PC-9 (cell line): ENCODE measurements around the gene FOXP1. TPM values are rescaled to one million over a fixed set of nuclear protein-coding genes. Genes with fewer than 3 reads are reported as not detected.

ENCODE experiments used
- BruUV-seq: library from RNA; stranded (reverse); fragments of 400-500 nt; replicated peaks from 2 replicates; lab custom pipeline; 2021; lab: Mats Ljungman, UMichigan
- CTCF ChIA-PET: fragments of 300-600 bp; sonication (Branson Sonifier 250); formaldehyde crosslinking; loops from one replicate; lab custom pipeline; 2022; ENCODE audit warnings: antibody characterized with exemption; lab: Charles Lee
- POLR2A ChIA-PET: fragments of 300-600 bp; sonication (Branson Sonifier 250); formaldehyde crosslinking; loops from one replicate; lab custom pipeline; 2022; ENCODE audit warnings: antibody characterized with exemption; ENCODE audit not compliant: unreplicated experiment; lab: Charles Lee
- DNase-seq, 2 experiments: peaks; one replicate each; pipeline versions ENCODE4 v3.0.0 to v3.0.0-alpha.2; 2015 to 2022; ENCODE audit warnings: mixed read lengths in 1 of 2
- H2AFZ ChIP-seq: fragments of 200-600 bp; sonication (generic); 2 replicates; pipeline ENCODE4 v1.8.1; 2017; ENCODE audit warnings: antibody characterized with exemption
- H3F3A ChIP-seq: fragments of 200-600 bp; sonication (generic); 2 replicates; pipeline ENCODE4 v1.8.1; 2017; ENCODE audit warnings: antibody characterized with exemption, mild to moderate bottlenecking, low read depth; ENCODE audit not compliant: insufficient read depth
- H3K27ac ChIP-seq: fragments of 200-600 bp; sonication (generic); 2 replicates; pipeline ENCODE4 v1.6.1; 2016; ENCODE audit warnings: mixed run types
- H3K27me3 ChIP-seq: fragments of 200-600 bp; sonication (generic); 2 replicates; pipeline ENCODE4 v1.6.1; 2016; ENCODE audit warnings: low read depth, mixed run types; ENCODE audit not compliant: insufficient read depth
- H3K36me3 ChIP-seq: fragments of 200-600 bp; sonication (generic); 2 replicates; pipeline ENCODE4 v1.6.1; 2016; ENCODE audit warnings: low read depth, mixed run types
- H3K4me1 ChIP-seq: fragments of 200-600 bp; sonication (generic); replicated peaks from 2 replicates; pipeline ENCODE4 v1.6.1; 2016; ENCODE audit warnings: mixed run types; ENCODE audit not compliant: insufficient read depth
- H3K4me2 ChIP-seq: fragments of 200-600 bp; sonication (generic); 2 replicates; pipeline ENCODE4 v1.6.1; 2017; ENCODE audit warnings: mixed run types
- H3K4me3 ChIP-seq: fragments of 200-600 bp; sonication (generic); 2 replicates; pipeline ENCODE4 v1.6.1; 2016; ENCODE audit warnings: mixed run types
- H3K79me2 ChIP-seq: fragments of 200-600 bp; sonication (generic); 2 replicates; pipeline ENCODE4 v1.6.1; 2017; ENCODE audit warnings: low read depth, mixed run types
- H3K9me2 ChIP-seq: fragments of 200-600 bp; sonication (generic); 2 replicates; pipeline ENCODE4 v1.8.1; 2017; ENCODE audit warnings: mild to moderate bottlenecking; ENCODE audit not compliant: insufficient read depth
- H3K9me3 ChIP-seq: fragments of 200-600 bp; sonication (generic); 2 replicates; pipeline ENCODE4 v1.8.1; 2016; ENCODE audit warnings: low read depth; ENCODE audit not compliant: insufficient read depth
- H4K20me1 ChIP-seq: fragments of 200-600 bp; sonication (generic); 2 replicates; pipeline ENCODE4 v1.8.1; 2017; ENCODE audit not compliant: insufficient read depth
- CTCF ChIP-seq: fragments of 200-600 bp; sonication (generic); conservative IDR thresholded peaks from 2 replicates; pipeline ENCODE4 v1.6.1; 2017; ENCODE audit warnings: mixed run types, antibody characterized with exemption, mild to moderate bottlenecking, moderate library complexity
- EZH2 ChIP-seq: fragments of 200-600 bp; sonication (generic); IDR thresholded peaks from 2 replicates; pipeline ENCODE4 v1.8.0; 2017; ENCODE audit warnings: antibody characterized with exemption, low read depth
- intact Hi-C: fragments of 100-400 bp; cut with micrococcal nuclease; formaldehyde crosslinking; loops from one replicate; pipeline ENCODE4 v1.10.0; 2022; ENCODE audit not compliant: unreplicated experiment
- total RNA-seq: library from RNA; stranded (reverse); gene quantifications from 2 replicates; pipeline ENCODE4 v1.2.3, GENCODE V29; 2021

The FOXP1 gene
- total RNA-seq, 1 experiment from 2014 or later: 33.3 TPM

GRCh38 chr3:71456826-71457225, 126.7 kb downstream of the FOXP1 start:
- H3K4me3 ChIP-seq: no peak overlapping the region
- H3K4me1 ChIP-seq: peaks cover 25% of the 10 kb centered on the region
- H3K27ac ChIP-seq: no peak overlapping the region
- no peaks in the 10 kb centered on the region for H3K9me3 ChIP-seq
- peaks cover 7% of the 10 kb centered on the region; the same call in 1 of the 2 replicates for H3F3A ChIP-seq
- H4K20me1 ChIP-seq: no peaks in the 10 kb centered on the region
- ChIA-PET CTCF (no interaction called here), POLR2A (no interaction called here)
- H2AFZ ChIP-seq: no peak overlapping the region
- intact Hi-C loops: no loop called here
- BruUV-seq: no TSS peak
- H3K36me3 ChIP-seq: no peaks in the 10 kb centered on the region
- no peaks in the 10 kb centered on the region for H3K79me2 ChIP-seq
- TF ChIP-seq CTCF (no peak), EZH2 (no peak)
- no peaks in the 10 kb centered on the region for H3K9me2 ChIP-seq
- no peaks in the 10 kb centered on the region for H3K27me3 ChIP-seq
- no peak for DNase-seq
- H3K4me2 ChIP-seq: no peak overlapping the region

GRCh38 chr3:71456156-71456555, 127.4 kb downstream of the FOXP1 start:
- CTCF ChIA-PET: no interaction called here
- H3F3A ChIP-seq: 0 out of 2 replicates have a peak, but pooled peaks cover under 1% of the 10 kb centered on the region
- H3K36me3 ChIP-seq: no peaks in the 10 kb centered on the region
- H3K79me2 ChIP-seq: no peaks in the 10 kb centered on the region
- H3K9me3 ChIP-seq: no peaks in the 10 kb centered on the region
- POLR2A ChIA-PET: no interaction called here
- H3K9me2 ChIP-seq: no peaks in the 10 kb centered on the region
- no TSS peak for BruUV-seq
- H4K20me1 ChIP-seq: no peaks in the 10 kb centered on the region
- no peak overlapping the region for H3K4me3 ChIP-seq
- H3K4me1 ChIP-seq: peaks cover 18% of the 10 kb centered on the region
- H3K27me3 ChIP-seq: no peaks in the 10 kb centered on the region
- no peak overlapping the region for H3K27ac ChIP-seq
- no peak for TF ChIP-seq CTCF
- no peak for TF ChIP-seq EZH2
- no peak overlapping the region for H3K4me2 ChIP-seq
- no peak for DNase-seq
- intact Hi-C loops: no loop called here
- H2AFZ ChIP-seq: no peak overlapping the region

- Histone ChIP-seq H3K79me2 (no peaks in the 10 kb centered on the region), H3K9me3 (no peaks in the 10 kb centered on the region), H3K36me3 (no peaks in the 10 kb centered on the region), H2AFZ (no peak overlapping the region), H3F3A (no peaks in the 10 kb centered on the region), H3K27ac (no peak overlapping the region), H3K9me2 (no peaks in the 10 kb centered on the region), H3K4me3 (no peak overlapping the region), H4K20me1 (no peaks in the 10 kb centered on the region), H3K4me2 (0 out of 2 replicates have a peak overlapping the region, but pooled peaks have one; percentile 57), H3K27me3 (no peaks in the 10 kb centered on the region), H3K4me1 (peaks cover 16% of the 10 kb centered on the region)
- CTCF ChIA-PET: no interaction called here
- intact Hi-C loops: no loop called here
- POLR2A ChIA-PET: interaction anchor here (0.6 kb wide), 1 partner anchor 50 kb away, joined by 4 read pairs; no protein-coding TSS in a partner anchor
- no TSS peak for BruUV-seq
- DNase-seq: no peak
- no peak for TF ChIP-seq EZH2
- no peak for TF ChIP-seq CTCF
These were observed 128.8 kb downstream of the FOXP1 start for GRCh38 chr3:71454512-71455403.
